GM21825 (cell line): Measurements from ENCODE around the gene PDSS2.
"Not testable (repeated sequence)": the region's sequence is repeated elsewhere in the genome, so short reads cannot be mapped to it uniquely, and the experiment has no call there.

Experiments
- ATAC-seq: cut with Tn5 transposase; IDR thresholded peaks from one replicate; pipeline ENCODE4 v1.9.1; 2021; ENCODE audit warnings: mild to moderate bottlenecking, moderate library complexity; ENCODE audit not compliant: unreplicated experiment

PDSS2 gene

GRCh38 chr6:107128175-107128574 is 331.2 kb downstream of the PDSS2 start:
- no peak for ATAC-seq

GRCh38 chr6:107125771-107126170 is 333.6 kb downstream of the PDSS2 start:
- ATAC-seq = no peak

GRCh38 chr6:107124934-107125348 is 334.4 kb downstream of the PDSS2 start:
- peak; percentile 84 for ATAC-seq

- no peak for ATAC-seq
Observed at GRCh38 chr6:107123501-107123900, 335.9 kb downstream of the PDSS2 start.

- ATAC-seq = no peak
Observed at GRCh38 chr6:107122748-107123147, 336.6 kb downstream of the PDSS2 start.

- no peak for ATAC-seq
Observed at GRCh38 chr6:107121964-107122495, 337.3 kb downstream of the PDSS2 start.

GRCh38 chr6:107121266-107121665 is 338.1 kb downstream of the PDSS2 start:
- ATAC-seq = no peak

GRCh38 chr6:107120404-107120803 is 339.0 kb downstream of the PDSS2 start:
- ATAC-seq = no peak

GRCh38 chr6:107118976-107119375 is 340.4 kb downstream of the PDSS2 start:
- ATAC-seq = no peak

GRCh38 chr6:107118540-107118939 is 340.8 kb downstream of the PDSS2 start:
- ATAC-seq = not testable (repeated sequence)

GRCh38 chr6:107116931-107117330 is 342.4 kb downstream of the PDSS2 start:
- no peak for ATAC-seq

- ATAC-seq = no peak
Observed at GRCh38 chr6:107116328-107116892, 343.0 kb downstream of the PDSS2 start.

GRCh38 chr6:107115695-107116327 is 343.6 kb downstream of the PDSS2 start:
- ATAC-seq = no peak

GRCh38 chr6:107114926-107115694 is 344.3 kb downstream of the PDSS2 start, which contains the start of gene BEND3:
Gene BEND3, minus strand, starts transcription at chr6:107115515. Its CDS starts 16,230 bp downstream, at chr6:107099285.
- peak; percentile 32 for ATAC-seq

- peak; percentile 64 for ATAC-seq
Observed at GRCh38 chr6:107114213-107114925, 345.0 kb downstream of the PDSS2 start.

GRCh38 chr6:107110200-107110599 is 349.2 kb downstream of the PDSS2 start:
- ATAC-seq = no peak

GRCh38 chr6:107108201-107108890 is 351.0 kb downstream of the PDSS2 start:
- ATAC-seq = no peak

- ATAC-seq = no peak
Observed at GRCh38 chr6:107107791-107108190, 351.6 kb downstream of the PDSS2 start.

- no peak for ATAC-seq
Observed at GRCh38 chr6:107106165-107106564, 353.2 kb downstream of the PDSS2 start.

- ATAC-seq = no peak
Observed at GRCh38 chr6:107105511-107106116, 353.8 kb downstream of the PDSS2 start.
